Measurements from ENCODE around the gene MAGI2.

GRCh38 chr7:78563191-78563590, 890.3 kb downstream of the MAGI2 start:
- no peak for TF ChIP-seq POLR2A (IDR thresholded peaks at IDR 0.05)
- TF ChIP-seq, protein P1, sequence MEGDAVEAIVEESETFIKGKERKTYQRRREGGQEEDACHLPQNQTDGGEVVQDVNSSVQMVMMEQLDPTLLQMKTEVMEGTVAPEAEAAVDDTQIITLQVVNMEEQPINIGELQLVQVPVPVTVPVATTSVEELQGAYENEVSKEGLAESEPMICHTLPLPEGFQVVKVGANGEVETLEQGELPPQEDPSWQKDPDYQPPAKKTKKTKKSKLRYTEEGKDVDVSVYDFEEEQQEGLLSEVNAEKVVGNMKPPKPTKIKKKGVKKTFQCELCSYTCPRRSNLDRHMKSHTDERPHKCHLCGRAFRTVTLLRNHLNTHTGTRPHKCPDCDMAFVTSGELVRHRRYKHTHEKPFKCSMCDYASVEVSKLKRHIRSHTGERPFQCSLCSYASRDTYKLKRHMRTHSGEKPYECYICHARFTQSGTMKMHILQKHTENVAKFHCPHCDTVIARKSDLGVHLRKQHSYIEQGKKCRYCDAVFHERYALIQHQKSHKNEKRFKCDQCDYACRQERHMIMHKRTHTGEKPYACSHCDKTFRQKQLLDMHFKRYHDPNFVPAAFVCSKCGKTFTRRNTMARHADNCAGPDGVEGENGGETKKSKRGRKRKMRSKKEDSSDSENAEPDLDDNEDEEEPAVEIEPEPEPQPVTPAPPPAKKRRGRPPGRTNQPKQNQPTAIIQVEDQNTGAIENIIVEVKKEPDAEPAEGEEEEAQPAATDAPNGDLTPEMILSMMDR (IDR thresholded peaks at IDR 0.05 in 4 of 5, conservative IDR thresholded peaks at IDR 0.05 in 1 of 5) = no peak
